ENCODE measurements around the gene IGFBP4.

DNA sequence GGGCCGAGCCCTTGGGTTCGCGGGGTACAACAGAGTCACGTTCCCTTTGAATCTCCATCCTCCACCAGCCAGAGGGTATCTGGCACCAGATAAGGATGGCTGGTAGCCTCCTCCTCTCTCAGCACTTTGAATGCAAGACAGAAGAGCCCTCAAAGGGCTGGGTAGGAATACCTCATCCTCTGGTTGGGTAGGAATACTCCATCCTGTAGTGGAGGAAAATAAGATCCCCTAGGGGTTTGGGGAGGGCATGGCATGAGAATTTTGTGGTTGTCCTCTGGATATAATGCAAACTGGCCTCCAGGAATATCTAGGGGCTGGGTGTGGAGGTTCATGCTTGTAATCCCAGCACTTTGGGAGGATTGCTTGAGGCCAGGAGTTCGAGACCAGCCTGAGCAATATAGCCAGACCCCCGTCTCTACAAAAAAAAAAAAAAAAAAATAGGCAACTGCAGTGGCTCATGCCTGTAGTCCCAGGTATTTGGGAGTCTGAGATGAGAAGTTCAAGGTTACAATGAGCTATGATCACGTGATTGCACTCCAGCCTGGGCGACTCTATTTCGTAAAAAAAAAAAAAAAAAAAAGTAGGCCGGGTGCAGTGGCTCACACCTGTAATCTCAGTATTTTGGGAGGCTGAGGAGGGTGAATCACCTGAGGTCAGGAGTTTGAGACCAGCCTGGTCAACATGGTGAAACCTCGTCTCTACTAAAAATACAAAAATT is 2.7 kb downstream of the IGFBP4 start:
- TF ChIP-seq POLR2AphosphoS5 (IDR thresholded peaks at IDR 0.05; ENCODE audit: borderline replicate concordance, low read depth, low read length) (no peak), EZH2 (IDR thresholded peaks at IDR 0.05) (no peak)
